Panc1 (cell line): ENCODE measurements around the gene RFX1.

Experiments
- CTCF ChIP-seq: fragments of 450-650 bp; IDR thresholded peaks from 2 replicates; pipeline ENCODE4 v1.5.1; 2017; ENCODE audit warnings: mild to moderate bottlenecking
- POLR2AphosphoS5 ChIP-seq: IDR thresholded peaks from 2 replicates; pipeline ENCODE4 v1.6.1; 2012; ENCODE audit warnings: mild to moderate bottlenecking, low read depth, low read length, moderate library complexity
- REST ChIP-seq, 2 experiments: IDR thresholded peaks; 2 replicates each; pipeline ENCODE4 v1.6.1; 2011 to 2012; ENCODE audit warnings: low read depth in 2 of 2, control low read depth in 1 of 2, low read length in 1 of 2, mild to moderate bottlenecking in 1 of 2, moderate library complexity in 1 of 2; ENCODE audit not compliant: insufficient read depth in 1 of 2
- SIN3A ChIP-seq: IDR thresholded peaks from 2 replicates; pipeline ENCODE4 v1.6.1; 2012; ENCODE audit warnings: low read depth, mild to moderate bottlenecking, low read length, moderate library complexity, borderline replicate concordance; ENCODE audit not compliant: insufficient read depth
- TCF7L2 ChIP-seq: IDR thresholded peaks from 2 replicates; pipeline ENCODE4 v1.6.1; 2011; ENCODE audit warnings: mild to moderate bottlenecking, low read depth, low read length, inconsistent platforms

GRCh38 chr19:13946414-13946813 lies 59.7 kb downstream of the RFX1 start:
- TF ChIP-seq CTCF (no peak), REST (IDR thresholded peaks at IDR 0.05; ENCODE audit: insufficient read depth in 1 of 2, low read depth in 2 of 2, low read length in 1 of 2) (no peak), SIN3A (no peak), POLR2AphosphoS5 (no peak), TCF7L2 (no peak)
